ENCODE data around the gene SDR9C7.

GRCh38 chr12:56897844-56898361 is 36.3 kb downstream of the SDR9C7 start:
- TF ChIP-seq CTCF (IDR thresholded peaks at IDR 0.05) (no peak), POLR2A (IDR thresholded peaks at IDR 0.05) (no peak)

Data from Peyer's patch (tissue), 4 donors.